Fibroblast of lung (primary cell): ENCODE measurements around the gene FHL1.

ENCODE experiments used
- EZH2 ChIP-seq: IDR thresholded peaks from 2 replicates; pipeline ENCODE4 v1.5.1; 2012; ENCODE audit warnings: low read length, control low read depth, mild to moderate bottlenecking; ENCODE audit errors: missing control alignments
- TF ChIP-seq, protein P1 (sequence below), 2 donors: IDR thresholded peaks in 1 of 2; conservative IDR thresholded peaks in 1 of 2; 1 replicate in 1 of 2; 2 replicates in 1 of 2; pipeline ENCODE4 v1.5.1; 2011 to 2012; ENCODE audit warnings: low read length in 2 of 2, control low read depth in 1 of 2, inconsistent platforms in 1 of 2, low read depth in 1 of 2, mild to moderate bottlenecking in 1 of 2

DNA sequence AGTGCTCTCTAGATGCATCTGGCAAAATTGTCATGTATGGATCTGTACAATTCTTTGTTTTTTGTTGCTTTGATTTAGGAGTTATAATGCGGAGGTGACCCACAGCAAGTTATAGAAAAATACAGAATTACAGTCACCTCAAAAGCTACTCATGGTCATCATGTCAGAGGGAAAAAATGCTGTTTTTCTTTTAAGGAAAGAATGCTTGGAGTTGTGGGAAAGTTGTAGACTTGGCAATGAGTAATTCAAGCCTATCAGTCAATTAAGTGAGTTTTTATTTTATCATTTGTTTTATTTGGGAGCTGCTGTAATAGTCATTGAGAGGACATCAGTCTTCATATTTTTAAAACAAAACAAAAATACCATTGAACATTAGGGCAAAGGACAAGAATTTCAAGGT lies 16.4 kb downstream of the FHL1 start:
- TF ChIP-seq, protein P1, sequence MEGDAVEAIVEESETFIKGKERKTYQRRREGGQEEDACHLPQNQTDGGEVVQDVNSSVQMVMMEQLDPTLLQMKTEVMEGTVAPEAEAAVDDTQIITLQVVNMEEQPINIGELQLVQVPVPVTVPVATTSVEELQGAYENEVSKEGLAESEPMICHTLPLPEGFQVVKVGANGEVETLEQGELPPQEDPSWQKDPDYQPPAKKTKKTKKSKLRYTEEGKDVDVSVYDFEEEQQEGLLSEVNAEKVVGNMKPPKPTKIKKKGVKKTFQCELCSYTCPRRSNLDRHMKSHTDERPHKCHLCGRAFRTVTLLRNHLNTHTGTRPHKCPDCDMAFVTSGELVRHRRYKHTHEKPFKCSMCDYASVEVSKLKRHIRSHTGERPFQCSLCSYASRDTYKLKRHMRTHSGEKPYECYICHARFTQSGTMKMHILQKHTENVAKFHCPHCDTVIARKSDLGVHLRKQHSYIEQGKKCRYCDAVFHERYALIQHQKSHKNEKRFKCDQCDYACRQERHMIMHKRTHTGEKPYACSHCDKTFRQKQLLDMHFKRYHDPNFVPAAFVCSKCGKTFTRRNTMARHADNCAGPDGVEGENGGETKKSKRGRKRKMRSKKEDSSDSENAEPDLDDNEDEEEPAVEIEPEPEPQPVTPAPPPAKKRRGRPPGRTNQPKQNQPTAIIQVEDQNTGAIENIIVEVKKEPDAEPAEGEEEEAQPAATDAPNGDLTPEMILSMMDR (conservative IDR thresholded peaks at IDR 0.05 in 1 of 2, IDR thresholded peaks at IDR 0.05 in 1 of 2; ENCODE audit: low read depth in 1 of 2, low read length in 2 of 2): no peak
- TF ChIP-seq EZH2: no peak
